ENCODE data around the gene PYGM.

GRCh38 chr11:64771861-64772260 lies 12.1 kb upstream of the PYGM start:
- TF ChIP-seq CTCF (IDR thresholded peaks at IDR 0.05) = no peak
- TF ChIP-seq POLR2A (IDR thresholded peaks at IDR 0.05) = no peak
- TF ChIP-seq POLR2AphosphoS5 (IDR thresholded peaks at IDR 0.05) = no peak
